ENCODE measurements around the gene LRMDA. TPM values are rescaled to one million over a fixed set of nuclear protein-coding genes. Genes with fewer than 3 reads are reported as not detected.

LRMDA gene
- total and polyA plus RNA-seq, 12 donors = 30.7 to 132 (median 78.1) TPM

DNA sequence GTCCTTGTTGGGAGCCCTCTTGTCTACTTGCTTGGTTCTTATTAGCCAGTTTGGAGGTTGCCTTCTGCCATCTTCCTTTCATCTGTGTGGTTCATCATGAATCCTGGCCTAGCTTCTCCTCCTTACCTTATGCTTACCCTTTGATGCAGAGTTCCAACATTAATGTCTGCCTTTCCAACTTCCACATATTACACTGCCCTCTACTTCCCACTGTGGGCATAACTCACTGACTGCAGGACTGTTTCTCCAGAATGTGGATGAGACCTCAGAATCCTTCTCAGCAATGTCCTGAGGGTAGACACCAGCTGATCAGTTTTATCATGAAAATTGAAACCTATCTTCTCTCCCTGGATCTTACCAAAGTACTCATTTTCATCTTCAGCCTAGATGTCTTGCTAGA, 491.0 kb downstream of the LRMDA start:
- TF ChIP-seq POLR2A (IDR thresholded peaks at IDR 0.05) = no peak
- TF ChIP-seq, protein P1, sequence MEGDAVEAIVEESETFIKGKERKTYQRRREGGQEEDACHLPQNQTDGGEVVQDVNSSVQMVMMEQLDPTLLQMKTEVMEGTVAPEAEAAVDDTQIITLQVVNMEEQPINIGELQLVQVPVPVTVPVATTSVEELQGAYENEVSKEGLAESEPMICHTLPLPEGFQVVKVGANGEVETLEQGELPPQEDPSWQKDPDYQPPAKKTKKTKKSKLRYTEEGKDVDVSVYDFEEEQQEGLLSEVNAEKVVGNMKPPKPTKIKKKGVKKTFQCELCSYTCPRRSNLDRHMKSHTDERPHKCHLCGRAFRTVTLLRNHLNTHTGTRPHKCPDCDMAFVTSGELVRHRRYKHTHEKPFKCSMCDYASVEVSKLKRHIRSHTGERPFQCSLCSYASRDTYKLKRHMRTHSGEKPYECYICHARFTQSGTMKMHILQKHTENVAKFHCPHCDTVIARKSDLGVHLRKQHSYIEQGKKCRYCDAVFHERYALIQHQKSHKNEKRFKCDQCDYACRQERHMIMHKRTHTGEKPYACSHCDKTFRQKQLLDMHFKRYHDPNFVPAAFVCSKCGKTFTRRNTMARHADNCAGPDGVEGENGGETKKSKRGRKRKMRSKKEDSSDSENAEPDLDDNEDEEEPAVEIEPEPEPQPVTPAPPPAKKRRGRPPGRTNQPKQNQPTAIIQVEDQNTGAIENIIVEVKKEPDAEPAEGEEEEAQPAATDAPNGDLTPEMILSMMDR (IDR thresholded peaks at IDR 0.05) = peak in 2 of 6 experiments; percentile 12 to 24
- Histone ChIP-seq H3K9me3 (replicated peaks in 1 of 3) (no peaks in the 10 kb centered on the region), H3K4me1 (replicated peaks in 1 of 2) (no peaks in the 10 kb centered on the region), H3K27me3 (no peaks in the 10 kb centered on the region), H3K4me3 (no peak overlapping the region), H3K27ac (no peak overlapping the region), H3K36me3 (replicated peaks in 1 of 2) (no peaks in the 10 kb centered on the region)
- DNase-seq = no peak
- intact Hi-C loops (cut with DNase I) = loop anchor here in 1 of 2 donors (10.0 kb wide), 1 partner anchor 518 kb away; the partner anchor contains the start of gene ZNF503

DNA sequence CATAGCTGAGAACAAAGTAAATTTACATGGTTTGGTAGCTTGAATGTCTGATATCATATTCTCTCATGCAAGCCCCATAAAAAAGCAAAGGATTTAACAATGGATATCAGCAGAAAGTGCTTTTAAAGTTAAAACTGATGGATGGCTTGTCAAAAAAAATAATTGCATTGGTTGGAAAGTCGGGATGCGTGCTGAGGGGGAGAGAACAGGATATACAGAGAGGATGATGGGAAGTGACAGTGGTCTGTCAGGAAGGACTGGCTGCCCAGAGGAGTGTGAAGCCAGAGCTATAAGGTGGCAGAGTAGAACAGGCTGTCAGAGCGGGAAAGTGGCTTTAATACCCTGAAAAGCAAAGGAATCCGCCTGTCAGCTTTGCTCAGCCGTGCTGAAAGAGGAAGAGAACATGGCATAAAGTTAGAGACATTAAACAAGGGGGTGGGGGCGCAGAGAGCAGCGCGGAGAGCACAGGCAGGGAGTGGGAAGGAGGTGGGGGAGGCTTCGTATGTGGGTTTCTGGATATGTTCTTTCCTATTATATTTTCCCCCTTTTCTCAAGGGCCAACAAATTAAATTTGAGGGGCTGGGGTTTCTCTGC, 493.0 kb downstream of the LRMDA start:
- H3K27me3 ChIP-seq = no peaks in the 10 kb centered on the region
- no peaks in the 10 kb centered on the region for H3K36me3 ChIP-seq (replicated peaks in 1 of 2)
- intact Hi-C loops (cut with DNase I) = loop anchor here in 1 of 2 donors (10.0 kb wide), 1 partner anchor 520 kb away; the partner anchor contains the start of gene ZNF503
- no peak overlapping the region for H3K27ac ChIP-seq
- no peak for DNase-seq
- TF ChIP-seq, protein P1 (IDR thresholded peaks at IDR 0.05) = no peak
- no peak for TF ChIP-seq POLR2A (IDR thresholded peaks at IDR 0.05)
- no peak overlapping the region for H3K4me3 ChIP-seq
- H3K4me1 ChIP-seq (replicated peaks in 1 of 2) = no peaks in the 10 kb centered on the region
- WGBS, 4 donors = 76 to 83% (median 77%) methylated on average over 9 of the region's 9 CpGs
- no peaks in the 10 kb centered on the region for H3K9me3 ChIP-seq (replicated peaks in 1 of 3)

DNA sequence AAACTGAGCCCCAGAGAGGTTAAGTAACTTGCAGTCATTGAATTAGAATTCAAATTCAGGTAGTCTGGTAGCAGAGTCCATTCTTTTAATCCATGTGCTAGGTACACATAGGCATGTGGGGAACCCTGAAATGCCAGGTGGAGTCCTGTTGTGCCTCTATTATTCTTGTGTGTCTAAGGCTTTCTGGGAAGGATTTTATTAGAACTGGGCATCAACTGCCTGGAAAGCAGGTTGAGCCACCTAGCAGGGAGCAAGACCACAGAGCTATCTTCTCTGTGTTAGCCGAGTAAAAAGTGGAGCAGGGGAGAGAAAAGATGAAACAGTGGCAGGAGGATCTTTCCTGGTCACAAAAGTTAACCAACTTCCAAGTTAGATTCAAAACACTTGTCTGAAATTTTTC, 494.6 kb downstream of the LRMDA start:
- no peak for TF ChIP-seq POLR2A (IDR thresholded peaks at IDR 0.05)
- TF ChIP-seq, protein P1 (IDR thresholded peaks at IDR 0.05) = no peak
- H3K27ac ChIP-seq = no peak overlapping the region
- no peaks in the 10 kb centered on the region for H3K36me3 ChIP-seq (replicated peaks in 1 of 2)
- no peaks in the 10 kb centered on the region for H3K4me1 ChIP-seq (replicated peaks in 1 of 2)
- H3K4me3 ChIP-seq = no peak overlapping the region
- no peak for DNase-seq
- WGBS, 4 donors = 77 to 100% (median 95%) methylated on average over 1 of the region's 1 CpG
- no peaks in the 10 kb centered on the region for H3K27me3 ChIP-seq
- intact Hi-C loops (cut with DNase I) = loop anchor here in 1 of 2 donors (10.0 kb wide), 1 partner anchor 521 kb away; the partner anchor contains the start of gene ZNF503
- H3K9me3 ChIP-seq (replicated peaks in 1 of 3) = no peaks in the 10 kb centered on the region

- Histone ChIP-seq H3K4me1 (replicated peaks in 1 of 2) (no peaks in the 10 kb centered on the region), H3K4me3 (no peak overlapping the region), H3K9me3 (replicated peaks in 1 of 3) (no peaks in the 10 kb centered on the region), H3K36me3 (replicated peaks in 1 of 2) (no peaks in the 10 kb centered on the region), H3K27ac (no peak overlapping the region), H3K27me3 (no peaks in the 10 kb centered on the region)
- 63 to 93% (median 78%) methylated on average over 4 of the region's 4 CpGs for WGBS, 4 donors
- intact Hi-C loops (cut with DNase I) = loop anchor here in 1 of 2 donors (10.0 kb wide), 1 partner anchor 522 kb away; the partner anchor contains the start of gene ZNF503
- peak in 4 of 7 donors; percentile 43 to 61 (median 53) for DNase-seq
- TF ChIP-seq POLR2A (IDR thresholded peaks at IDR 0.05) = no peak
- TF ChIP-seq, protein P1 (IDR thresholded peaks at IDR 0.05) = peak in 2 of 6 experiments; percentile 55 to 61
Observed at GRCh38 chr10:75926763-75927162, 495.3 kb downstream of the LRMDA start.

All from adrenal gland (tissue), 12 donors.